Activated CD8-positive, alpha-beta memory T cell treated with anti-CD3 and anti-CD28 coated beads for 36 hours (primary cell): ENCODE results near the gene NEU4. TPM values are rescaled to one million over a fixed set of nuclear protein-coding genes. Genes with fewer than 3 reads are reported as not detected.

Source experiments
- CTCF ChIA-PET: fragments of 350-600 bp; sonication (Branson Sonifier 250); formaldehyde crosslinking; loops from one replicate; lab custom pipeline; 2021; ENCODE audit warnings: antibody characterized with exemption; lab: Charles Lee
- POLR2A ChIA-PET: fragments of 350-600 bp; sonication (Branson Sonifier 250); formaldehyde crosslinking; loops from one replicate; lab custom pipeline; 2021; ENCODE audit warnings: antibody characterized with exemption; lab: Charles Lee
- total RNA-seq, 2 experiments: library from RNA; stranded (reverse); gene quantifications; one replicate each; pipeline ENCODE4 v1.2.3, GENCODE V29; 2021

The NEU4 gene
- total RNA-seq, 2 experiments from 2014 or later, result not detected

- ChIA-PET CTCF (interaction anchor here (0.5 to 2.5 kb wide), 4 partner anchors 10 to 130 kb away, joined by 4 to 10 read pairs (median 5); no protein-coding TSS in a partner anchor), POLR2A (no interaction called here)
Observed at GRCh38 chr2:241854342-241855244, 45.6 kb downstream of the NEU4 start.

GRCh38 chr2:241855245-241855887 lies 46.4 kb downstream of the NEU4 start:
- POLR2A ChIA-PET, result no interaction called here
- CTCF ChIA-PET, result interaction anchor here (1.8 to 2.5 kb wide), 3 partner anchors 11 to 131 kb away, joined by 4 to 10 read pairs (median 6); no protein-coding TSS in a partner anchor

DNA sequence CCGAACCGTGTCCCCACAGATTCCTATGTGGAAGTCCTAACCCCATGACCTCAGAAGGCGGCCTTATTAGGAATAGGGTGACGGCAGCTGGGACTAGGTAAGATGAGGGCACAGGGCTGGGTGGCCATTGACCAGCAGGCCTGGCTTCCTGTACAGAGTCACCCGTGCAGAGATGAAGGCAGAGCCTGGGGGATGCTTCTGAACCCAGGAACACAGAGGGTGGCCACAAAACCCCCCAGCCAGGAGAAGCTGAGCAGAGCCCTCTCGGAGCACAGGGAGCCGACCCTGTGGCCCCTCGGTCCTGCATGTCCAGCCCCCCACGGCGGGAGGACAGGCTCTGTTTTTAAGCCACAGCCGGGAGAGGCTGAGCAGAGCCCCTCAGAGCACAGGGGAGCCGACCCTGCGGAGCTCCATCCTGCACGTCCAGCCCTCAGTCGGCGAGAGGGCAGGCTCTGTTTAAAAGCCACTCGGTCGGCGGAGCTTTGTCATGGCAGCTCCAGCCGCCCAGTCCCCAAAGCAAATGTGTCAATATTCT lies 47.0 kb downstream of the NEU4 start:
- CTCF ChIA-PET, result interaction anchor here (1.8 to 2.5 kb wide), 2 partner anchors 11 to 132 kb away, joined by 4 to 10 read pairs; no protein-coding TSS in a partner anchor
- POLR2A ChIA-PET, result no interaction called here

DNA sequence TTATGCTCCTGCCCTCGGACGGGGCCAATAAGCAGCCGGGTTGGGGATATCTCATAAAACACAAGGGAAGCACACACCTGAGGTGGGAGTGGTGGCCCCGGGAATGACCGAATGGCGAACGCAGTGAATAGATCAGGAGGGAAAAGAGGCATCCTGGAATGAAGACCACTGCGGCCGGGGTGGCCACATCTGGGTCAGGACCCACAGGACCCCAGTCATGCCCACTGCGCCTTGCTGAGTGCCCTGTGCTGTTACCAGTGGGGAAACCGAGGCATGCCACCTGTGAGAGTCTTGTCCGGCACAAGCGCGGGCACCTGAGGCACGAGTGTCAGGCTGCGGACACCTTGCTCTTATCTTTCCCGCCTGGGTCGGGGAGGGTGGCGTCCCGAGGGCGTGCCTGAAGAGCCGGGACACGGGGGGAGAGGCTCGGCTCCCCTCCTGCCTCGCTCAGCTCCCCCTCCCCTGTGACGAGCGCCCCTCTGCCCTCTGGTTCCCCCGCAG lies 48.1 kb downstream of the NEU4 start:
- CTCF ChIA-PET, result interaction anchor here (1.0 kb wide), 1 partner anchor 21 kb away, joined by 3 read pairs; no protein-coding TSS in a partner anchor
- POLR2A ChIA-PET, result no interaction called here

- ChIA-PET CTCF (interaction anchor here (1.4 to 3.1 kb wide), 2 partner anchors 13 to 23 kb away, joined by 4 to 14 read pairs; no protein-coding TSS in a partner anchor), POLR2A (interaction anchor here (0.7 kb wide), 1 partner anchor 33 kb away, joined by 3 read pairs; no protein-coding TSS in a partner anchor)
Observed at GRCh38 chr2:241857572-241858121, 48.7 kb downstream of the NEU4 start.

DNA sequence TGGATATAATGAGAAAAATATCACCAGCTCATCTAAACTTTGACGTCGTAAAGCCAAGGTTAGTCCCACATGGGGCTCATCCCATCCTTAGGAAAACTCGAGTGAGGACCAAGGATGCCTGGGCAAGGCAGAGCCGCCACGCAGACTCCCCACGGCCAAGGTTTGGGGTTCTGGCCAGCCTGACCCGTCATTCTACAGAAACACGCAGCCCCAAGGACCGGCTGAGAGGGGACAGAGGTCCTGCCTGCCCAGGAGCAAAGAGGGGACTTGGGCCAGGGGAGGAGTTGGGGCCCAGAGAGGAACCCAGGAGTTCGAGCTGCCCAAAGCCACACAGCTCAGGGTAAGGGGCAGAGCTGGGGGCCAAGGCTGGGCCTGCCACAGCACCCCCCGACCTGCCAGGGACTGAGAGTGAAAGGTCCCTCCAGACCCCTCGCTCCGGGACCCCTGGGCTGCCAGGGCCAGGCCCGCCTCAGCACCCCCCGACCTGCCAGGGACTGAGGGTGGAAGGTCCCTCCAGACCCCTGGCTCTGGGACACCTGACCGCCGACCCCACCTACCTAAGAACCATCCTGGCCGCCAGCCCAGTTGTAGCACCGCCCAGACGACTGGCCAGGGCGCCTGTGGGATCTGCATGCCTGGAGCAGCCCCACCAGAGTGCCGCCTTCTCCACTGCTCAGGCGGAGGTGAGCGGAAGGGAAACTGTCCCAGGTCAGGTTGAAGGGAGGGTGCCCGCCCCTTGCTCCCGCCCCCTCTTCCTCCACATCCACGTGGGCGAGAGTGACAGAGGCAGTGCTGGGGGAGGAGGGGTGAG lies 49.4 kb downstream of the NEU4 start, which contains the start of gene PDCD1:
Gene PDCD1, minus strand, starts transcription at position 689 of the 811 bp plus-strand sequence. Its CDS starts 56 bp downstream, at position 633.
- ChIA-PET POLR2A (interaction anchor here (0.7 to 2.2 kb wide), 3 partner anchors 10 to 34 kb away, joined by 3 to 29 read pairs (median 15); partner anchors contain the start of gene RTP5), CTCF (interaction anchor here (1.4 to 3.1 kb wide), 4 partner anchors 14 to 118 kb away, joined by 3 to 14 read pairs (median 6); no protein-coding TSS in a partner anchor)

GRCh38 chr2:241859017-241859435 lies 50.0 kb downstream of the NEU4 start:
- CTCF ChIA-PET, result interaction anchor here (0.8 to 3.1 kb wide), 7 partner anchors 10 to 119 kb away, joined by 3 to 14 read pairs (median 4); no protein-coding TSS in a partner anchor

DNA sequence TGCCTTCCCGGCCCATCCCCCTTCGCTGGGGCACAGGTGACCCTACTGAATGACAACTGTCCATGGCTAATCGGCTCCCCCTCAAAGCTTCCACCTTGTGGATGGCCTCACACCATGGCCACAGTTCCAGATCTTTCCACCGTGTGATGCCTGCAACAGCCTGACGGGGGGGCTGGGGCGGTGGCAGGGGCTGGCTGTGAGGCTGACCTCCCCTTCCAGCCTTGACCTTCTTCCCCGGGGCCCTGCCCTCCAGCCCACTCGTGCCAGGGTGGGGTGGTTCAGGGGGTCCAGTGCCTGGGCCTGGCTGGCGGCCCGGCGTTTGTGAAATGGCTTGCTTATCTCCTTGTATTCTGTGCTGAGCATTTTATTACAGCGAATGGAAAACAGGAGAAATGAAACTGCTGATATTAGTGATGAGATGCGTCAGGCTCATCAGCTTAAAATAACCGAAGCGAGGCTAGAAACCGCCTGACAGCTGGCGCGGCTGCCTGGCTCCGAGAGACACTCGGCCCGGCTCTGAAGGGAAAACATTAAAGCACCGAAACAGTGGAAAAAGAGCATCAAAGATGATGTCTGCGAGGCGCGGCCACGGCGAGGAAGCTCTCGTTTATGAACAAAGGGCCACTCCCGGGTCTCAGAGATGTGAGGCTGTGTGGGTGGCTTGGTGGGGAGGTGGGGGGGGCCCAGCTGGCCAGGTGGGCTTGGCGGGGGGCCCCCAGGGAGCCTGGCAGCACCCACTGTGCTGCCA lies 50.6 kb downstream of the NEU4 start:
- CTCF ChIA-PET, result interaction anchor here (0.8 to 3.1 kb wide), 9 partner anchors 9 to 119 kb away, joined by 3 to 14 read pairs (median 3); no protein-coding TSS in a partner anchor
- POLR2A ChIA-PET, result interaction anchor here (0.5 to 2.2 kb wide), 4 partner anchors 9 to 71 kb away, joined by 3 to 29 read pairs (median 10); partner anchors contain the start of gene RTP5

More at GRCh38 chr2:241859017-241859435, 50.0 kb downstream of the NEU4 start:
- POLR2A ChIA-PET, result interaction anchor here (0.5 to 2.2 kb wide), 4 partner anchors 10 to 71 kb away, joined by 3 to 29 read pairs (median 10); partner anchors contain the start of gene RTP5

DNA sequence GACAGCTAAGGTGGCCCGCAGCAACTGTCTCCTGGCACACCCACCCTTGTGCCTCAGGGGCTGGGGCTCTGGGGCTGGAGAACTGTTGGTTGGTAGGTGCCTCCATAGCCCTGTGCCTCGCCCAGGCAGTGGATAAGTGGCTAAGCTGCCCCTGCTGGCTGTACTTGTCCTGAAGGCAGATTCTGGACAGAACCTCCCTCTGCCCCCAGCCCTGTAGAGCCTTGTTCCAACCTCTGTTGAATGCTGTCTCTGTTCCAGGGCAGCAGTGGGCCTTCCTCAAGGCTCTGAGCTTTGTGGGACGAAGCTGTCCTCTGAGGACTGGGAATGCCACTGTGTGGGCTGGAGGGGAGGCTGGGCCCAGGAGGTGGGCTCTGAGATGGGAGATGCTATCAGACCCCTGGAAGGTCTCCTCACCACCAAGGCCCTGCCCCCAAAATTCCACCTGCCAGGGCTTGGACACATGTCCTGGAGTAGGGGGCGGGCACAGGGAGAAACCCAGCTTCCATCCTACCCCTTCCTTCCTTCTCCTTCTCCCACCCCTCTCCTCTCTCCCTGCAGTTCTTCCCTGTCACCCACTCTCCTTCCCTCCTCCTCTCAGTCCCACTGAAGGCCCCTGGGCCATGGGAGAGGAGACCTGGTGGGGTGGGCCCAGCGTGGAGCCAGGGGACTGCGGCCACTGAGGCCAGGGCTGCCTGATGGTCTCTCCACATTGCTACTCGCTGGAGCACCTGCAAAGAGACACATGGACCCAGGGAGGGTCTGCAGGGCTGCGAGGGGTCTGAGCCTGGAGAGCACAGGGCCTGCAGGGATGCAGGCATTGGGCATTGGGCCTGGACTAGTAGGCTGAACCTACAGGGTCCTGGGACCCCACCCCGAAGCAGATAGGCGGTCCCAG lies 51.4 kb downstream of the NEU4 start:
- POLR2A ChIA-PET, result interaction anchor here (1.9 to 2.2 kb wide), 2 partner anchors 8 to 16 kb away, joined by 15 to 29 read pairs; partner anchors contain the start of gene RTP5
- CTCF ChIA-PET, result interaction anchor here (0.9 to 3.1 kb wide), 7 partner anchors 8 to 120 kb away, joined by 3 to 14 read pairs (median 3); no protein-coding TSS in a partner anchor

DNA sequence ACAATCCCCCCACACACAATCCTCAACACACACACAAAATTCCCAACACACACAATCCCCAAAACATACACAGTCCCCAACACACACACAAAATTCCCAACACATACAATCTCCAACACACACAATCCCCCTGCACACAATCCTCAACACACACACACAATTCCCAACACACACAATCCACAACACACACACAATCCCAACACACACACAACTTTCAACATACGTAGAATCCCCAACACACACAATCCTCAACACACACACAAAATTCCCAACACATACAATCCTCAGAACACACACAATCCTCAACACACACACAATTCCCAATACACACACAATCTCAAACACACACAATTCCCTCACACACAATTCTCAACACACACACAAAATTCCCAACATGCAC lies 52.3 kb downstream of the NEU4 start:
- POLR2A ChIA-PET, result no interaction called here
- CTCF ChIA-PET, result no interaction called here

DNA sequence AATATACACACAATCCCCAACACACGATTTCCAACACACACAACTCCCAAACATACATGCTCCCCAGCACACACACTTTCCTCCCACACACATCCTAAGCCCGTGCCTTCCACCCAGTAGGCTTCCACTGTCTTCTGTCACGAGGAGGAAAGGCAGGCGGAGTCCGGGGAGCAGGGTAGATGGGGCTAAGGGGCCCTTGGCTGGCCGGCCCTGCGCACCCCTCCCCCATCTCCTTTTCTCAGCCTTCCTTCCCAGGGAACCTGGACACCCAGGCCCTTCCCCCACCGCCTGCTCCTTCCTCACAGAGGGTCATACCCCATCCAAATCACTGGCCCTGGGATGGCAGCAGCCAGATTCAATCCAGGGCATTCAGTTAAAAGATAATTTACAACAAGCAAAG lies 53.1 kb downstream of the NEU4 start:
- CTCF ChIA-PET, result no interaction called here
- POLR2A ChIA-PET, result interaction anchor here (0.6 kb wide), 1 partner anchor 100 kb away, joined by 5 read pairs; no protein-coding TSS in a partner anchor

DNA sequence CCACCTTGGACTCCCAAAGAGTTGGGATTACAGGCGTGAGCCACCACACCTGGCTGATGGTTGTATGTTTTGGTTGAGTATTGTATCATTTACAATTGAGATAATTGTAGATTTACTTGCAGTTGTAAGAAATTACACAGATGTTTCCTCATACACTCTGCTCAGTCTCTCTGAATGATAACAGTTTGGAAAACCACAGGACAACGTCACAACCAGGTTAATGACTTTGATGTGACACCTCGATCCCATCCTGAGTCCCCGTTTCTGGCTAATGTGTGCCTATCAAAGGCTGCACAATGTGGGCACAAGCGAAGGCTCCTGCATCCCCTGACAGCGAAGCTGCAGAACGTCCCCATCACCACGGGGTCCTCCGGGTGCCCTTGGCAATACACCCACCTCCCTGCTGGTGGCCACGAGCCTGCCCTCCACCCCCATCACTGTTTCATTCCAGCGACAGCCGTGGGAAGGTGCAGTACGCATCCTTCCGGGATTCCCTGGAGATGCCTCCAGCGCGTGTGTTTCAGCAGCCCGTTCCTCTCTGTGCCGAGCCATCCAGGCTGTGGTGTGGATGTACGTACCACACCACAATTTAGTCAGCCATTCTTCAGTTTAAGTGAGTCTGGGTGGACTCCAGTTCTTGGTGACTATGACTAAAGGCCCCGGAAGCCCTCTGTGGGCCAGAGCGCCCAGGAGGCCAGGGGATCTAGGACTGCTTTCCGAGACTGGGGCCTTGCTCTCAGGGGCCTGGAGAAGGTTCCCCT lies 54.0 kb downstream of the NEU4 start:
- ChIA-PET POLR2A (interaction anchor here (0.6 kb wide), 1 partner anchor 101 kb away, joined by 5 read pairs; no protein-coding TSS in a partner anchor), CTCF (no interaction called here)

- POLR2A ChIA-PET, result no interaction called here
- CTCF ChIA-PET, result no interaction called here
Observed at GRCh38 chr2:241863536-241863954, 54.6 kb downstream of the NEU4 start.

DNA sequence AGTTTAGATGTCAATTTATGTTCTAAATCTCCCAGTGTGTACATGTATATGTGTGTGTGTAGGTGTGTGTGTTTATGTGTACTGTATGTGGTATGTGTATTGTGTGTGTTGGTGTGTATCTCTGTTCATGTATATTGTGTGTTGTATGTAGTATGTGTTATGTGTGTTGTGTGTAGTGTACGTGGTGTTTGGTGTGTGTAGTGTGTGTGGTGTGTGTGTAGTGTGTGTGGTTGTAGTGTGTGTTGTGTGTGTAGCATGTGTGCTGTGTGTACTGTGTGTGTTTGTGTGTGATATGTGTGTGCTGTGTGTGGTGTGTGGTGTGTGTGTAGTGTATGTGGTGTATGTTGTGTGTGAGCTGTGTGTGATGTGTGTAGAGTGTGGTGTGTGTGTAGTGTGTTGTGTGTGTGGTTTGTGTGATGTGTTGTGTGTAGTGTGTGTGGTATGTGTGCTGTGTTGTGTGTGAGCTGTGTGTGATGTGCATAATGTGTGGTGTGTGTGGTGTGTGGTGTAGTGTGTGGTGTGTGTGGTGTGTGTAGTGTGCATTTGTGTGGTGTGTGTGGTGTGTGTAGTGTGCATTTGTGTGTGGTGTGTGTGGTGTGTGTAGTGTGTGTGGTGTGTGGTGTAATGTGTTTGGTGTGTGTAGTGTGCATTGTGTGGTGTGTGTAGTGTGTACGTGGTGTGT lies 55.3 kb downstream of the NEU4 start:
- CTCF ChIA-PET, result no interaction called here
- POLR2A ChIA-PET, result no interaction called here
